HG03103 (cell line): ENCODE results near the gene BTG2.
A peak's percentile ranks its signal among the peaks of the same experiment; 100 is the strongest.
"Not testable (repeated sequence)": the region's sequence is repeated elsewhere in the genome, so short reads cannot be mapped to it uniquely, and the experiment has no call there.

Experiments used
- ATAC-seq: cut with Tn5 transposase; IDR thresholded peaks from one replicate; pipeline ENCODE4 v1.9.1; 2021; ENCODE audit warnings: low read depth; ENCODE audit not compliant: unreplicated experiment

Gene BTG2

GRCh38 chr1:203311368-203312301 is 6.3 kb downstream of the BTG2 start:
- no peak for ATAC-seq

GRCh38 chr1:203314025-203314759 is 8.9 kb downstream of the BTG2 start:
- not testable (repeated sequence) for ATAC-seq

GRCh38 chr1:203316626-203317093 is 11.3 kb downstream of the BTG2 start:
- ATAC-seq = no peak

GRCh38 chr1:203317429-203318228 is 12.3 kb downstream of the BTG2 start:
- no peak for ATAC-seq

DNA sequence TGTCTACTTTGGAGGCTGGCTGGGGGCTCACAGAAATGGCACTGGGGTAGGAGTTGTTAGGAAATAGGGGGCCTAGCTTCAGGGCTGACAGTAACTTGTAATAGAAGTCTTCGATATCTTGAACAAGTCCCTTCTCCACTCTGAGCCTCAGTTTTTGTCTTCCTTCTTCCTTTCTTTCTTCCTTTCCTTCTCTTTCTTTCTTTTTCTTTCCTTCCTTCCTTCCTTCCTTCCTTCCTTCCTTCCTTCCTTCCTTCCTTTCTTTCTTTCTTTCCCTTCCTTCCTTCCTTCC is 12.9 kb downstream of the BTG2 start:
- no peak for ATAC-seq

GRCh38 chr1:203320591-203321272 is 15.4 kb downstream of the BTG2 start:
- ATAC-seq = peak; percentile 68

GRCh38 chr1:203321273-203322052 is 16.1 kb downstream of the BTG2 start:
- no peak for ATAC-seq

GRCh38 chr1:203322500-203323179 is 17.3 kb downstream of the BTG2 start:
- no peak for ATAC-seq

DNA sequence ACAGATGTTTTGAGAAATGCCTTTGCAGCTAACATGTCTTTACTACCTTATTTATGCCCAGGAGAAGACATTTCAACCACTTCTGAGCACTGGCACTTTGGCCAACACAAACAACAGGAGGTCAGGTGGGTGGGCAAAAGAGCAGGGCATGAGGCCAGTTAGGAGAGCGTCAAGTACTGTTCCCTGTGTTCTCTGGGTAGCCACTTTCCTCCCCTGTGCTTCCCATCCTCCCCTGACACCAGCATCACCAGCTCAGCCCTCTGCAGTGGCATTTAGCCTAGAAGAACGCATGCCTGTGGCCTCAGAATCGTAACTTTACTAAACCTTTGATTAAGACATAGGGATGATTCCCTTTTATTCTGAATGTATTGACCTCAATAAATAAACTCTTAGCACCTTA is 18.3 kb downstream of the BTG2 start:
- ATAC-seq = no peak

DNA sequence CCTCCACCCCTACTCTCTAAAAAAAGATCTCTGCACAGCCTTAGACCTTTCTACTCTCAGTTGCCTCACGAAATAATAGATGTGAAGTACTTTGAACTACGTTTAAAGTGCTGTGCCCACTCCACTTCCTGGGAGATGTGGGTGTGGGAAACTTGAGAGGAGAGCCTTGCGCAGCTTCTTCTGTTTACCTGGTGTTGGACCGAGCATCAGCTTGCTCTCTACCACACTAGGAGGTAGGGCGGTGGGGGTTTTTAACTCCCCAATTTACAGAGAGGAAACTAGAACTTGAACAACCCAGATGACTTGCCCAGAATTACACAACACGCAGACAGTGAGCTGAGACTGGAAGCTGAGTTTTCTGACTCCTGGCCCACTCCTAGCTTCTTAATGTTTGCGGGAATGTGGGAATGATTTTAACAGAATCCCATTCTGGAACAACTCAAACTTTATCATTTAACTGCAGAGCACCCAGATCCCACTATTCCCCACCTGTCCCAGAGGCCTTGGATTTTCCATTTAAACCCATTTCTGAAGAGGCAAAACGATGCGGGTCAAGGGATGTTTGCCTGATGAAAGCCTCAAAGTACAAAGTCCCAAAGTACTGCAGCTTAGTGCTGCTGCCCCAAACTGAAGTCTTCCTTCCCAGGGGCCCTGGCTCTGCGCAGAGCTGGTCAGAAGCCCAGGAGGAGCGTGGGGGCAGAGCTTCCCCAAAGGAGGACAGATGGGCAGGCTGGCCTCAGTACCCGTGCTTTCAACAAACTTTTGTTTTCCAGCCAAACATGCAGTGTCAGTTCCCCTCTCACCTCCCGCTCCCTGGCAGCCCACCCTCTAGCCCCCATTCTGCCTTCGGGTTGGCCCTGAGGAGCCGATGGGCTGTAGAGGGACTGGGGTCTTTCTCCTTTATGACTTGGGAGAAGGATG is 19.0 kb downstream of the BTG2 start:
- ATAC-seq = no peak

DNA sequence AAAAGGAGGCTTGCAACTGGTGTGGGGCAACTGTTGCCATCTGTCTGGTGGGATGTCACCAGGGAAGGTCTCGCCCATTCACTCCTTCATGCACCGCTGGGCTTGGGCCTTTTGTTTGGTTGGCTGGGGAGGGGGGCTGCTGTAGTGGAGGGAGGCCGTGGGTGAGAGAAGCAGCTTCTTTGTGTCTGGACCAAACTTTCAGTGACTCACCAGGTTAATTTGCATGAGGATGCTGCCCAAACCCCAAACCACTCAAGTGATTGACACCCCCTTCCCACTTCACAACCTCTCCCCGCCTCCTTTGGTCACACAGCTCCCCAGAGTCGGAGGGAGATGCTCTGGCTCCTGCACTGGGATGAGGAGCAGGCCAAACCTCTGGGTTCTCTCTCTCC is 19.7 kb downstream of the BTG2 start:
- peak; percentile 26 for ATAC-seq

DNA sequence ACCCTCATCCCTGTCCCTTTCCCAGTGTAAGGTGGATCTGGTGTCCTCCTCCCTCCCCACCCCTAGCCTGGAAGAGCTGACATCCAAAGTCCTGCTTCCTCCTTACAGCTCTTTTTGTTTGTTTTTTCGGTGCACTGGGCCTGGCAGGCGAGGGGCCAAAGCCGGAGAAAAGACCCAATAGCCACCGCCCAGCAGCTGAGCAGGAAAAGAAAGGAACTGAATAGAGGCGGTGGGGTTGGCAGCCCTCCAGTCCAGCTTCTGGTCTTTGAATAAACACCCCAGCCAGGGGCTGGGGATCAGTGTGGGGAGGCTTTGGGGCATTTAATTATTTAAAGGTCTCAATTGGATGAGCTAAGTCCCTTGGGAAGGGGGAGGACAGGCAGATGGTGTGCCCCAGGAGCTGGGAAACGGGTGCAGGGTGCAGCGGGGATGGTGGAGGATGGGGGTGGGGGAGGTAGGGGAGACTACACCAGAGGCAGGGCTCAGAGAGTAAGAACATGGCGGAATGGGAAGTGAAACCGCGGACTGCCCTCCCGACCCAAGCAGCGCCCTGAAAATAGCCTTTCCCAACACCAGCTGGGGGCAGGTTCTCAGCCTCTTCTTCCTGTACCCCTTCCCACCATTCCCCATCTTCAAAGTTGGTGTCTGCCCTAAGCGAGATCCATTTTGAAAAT is 20.2 kb downstream of the BTG2 start:
- ATAC-seq = no peak

DNA sequence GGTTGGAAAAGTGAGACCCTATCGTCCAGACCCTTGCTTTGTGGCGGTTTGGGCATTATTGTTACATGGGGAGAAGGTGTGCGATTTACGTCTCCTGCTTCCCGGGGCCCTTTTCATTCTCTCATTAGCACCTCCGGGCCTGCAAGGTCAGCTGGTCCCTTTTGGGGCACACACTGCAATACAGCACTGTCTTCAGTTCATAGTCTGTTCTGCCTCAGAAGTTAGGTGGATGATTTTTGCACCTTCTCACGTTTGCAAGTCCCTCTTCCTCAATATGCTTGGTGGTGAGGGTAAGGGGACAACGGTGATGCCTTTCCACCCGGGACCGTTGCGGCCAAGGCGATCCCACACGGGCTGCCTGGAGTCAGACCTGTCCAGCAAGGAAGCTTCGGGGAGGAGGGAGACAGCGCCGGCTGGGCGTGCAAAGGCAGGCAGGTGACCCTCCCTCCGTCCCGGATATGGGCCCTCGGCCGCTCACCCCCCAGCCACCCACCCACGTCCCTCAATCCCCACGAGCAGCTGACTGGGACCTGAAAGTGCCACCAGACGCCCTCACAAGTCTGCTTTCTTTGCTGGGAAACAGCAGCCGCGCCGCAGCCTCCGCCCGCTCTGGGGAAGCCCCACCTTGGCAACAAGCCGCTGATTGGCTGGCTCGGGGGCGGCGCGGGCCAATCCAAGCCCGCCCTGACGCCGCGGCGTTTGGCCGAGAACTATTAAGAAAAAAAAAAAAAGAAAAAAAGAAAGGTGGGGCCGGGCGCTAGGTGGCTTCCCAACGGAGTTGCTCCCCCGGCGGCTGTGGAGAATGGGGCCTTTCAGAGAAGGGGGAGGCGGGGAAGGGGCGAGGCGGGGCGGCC is 21.7 kb downstream of the BTG2 start:
- ATAC-seq = peak; percentile 57

DNA sequence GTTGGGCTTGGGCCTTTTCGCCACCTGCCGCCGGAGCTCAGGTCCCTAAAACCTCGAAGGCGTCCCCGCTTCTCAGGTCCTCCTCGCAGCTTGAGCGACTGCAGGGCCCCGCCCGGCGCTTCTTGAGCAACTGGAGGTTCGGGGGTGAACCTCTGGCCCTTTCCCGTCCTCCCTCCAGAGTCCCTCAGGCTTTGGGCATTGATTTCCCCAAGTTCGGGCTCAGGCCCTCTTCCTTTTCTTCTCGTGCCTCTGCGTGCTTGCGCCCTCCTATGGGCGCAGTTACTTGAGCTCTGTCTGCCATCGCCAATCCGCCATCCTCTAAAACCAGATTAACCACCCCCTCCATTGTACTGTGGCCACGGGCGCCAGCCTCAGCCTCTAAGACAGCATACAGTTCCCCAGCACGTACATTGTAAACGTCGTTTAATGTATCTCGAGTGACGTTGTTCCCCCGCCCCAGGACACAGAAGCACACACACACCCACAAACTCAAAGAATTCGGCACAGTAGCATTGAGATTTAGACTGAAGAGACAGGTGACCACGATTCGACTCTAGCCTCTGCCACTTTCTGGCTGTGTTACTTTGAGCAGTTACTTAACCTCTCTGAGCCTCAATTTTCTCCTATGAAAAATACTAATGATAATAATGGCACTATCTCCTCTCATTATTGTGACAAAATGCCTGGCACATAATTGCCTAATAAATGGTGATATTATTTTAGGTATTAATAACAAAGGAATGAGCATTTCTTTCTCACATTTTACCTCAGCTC is 22.6 kb downstream of the BTG2 start:
- ATAC-seq = peak; percentile 24

GRCh38 chr1:203328714-203329122 is 23.4 kb downstream of the BTG2 start:
- no peak for ATAC-seq

DNA sequence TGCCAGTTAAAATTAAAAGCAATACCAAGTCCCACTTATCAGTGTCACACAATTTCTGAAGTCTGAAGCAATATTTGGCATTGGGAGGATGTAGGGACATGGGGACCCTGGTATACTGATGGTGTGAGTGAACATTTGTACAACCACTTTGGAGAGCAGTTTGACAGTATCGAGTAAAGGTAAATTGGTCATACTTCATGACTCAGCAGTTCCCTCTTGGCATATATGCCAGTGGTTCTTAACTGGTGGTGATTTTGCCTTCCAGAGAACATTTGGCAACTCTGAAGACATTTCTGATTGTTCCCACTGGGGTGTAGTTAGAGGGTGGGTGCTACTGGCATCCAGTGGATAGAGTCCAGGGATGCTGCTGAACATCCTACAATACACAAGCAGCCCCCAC is 25.9 kb downstream of the BTG2 start:
- no peak for ATAC-seq
